Ovary (tissue), 9 donors: ENCODE data around the gene IL15RA. TPM values are rescaled to one million over a fixed set of nuclear protein-coding genes. Genes with fewer than 3 reads are reported as not detected.

Source experiments
- DNase-seq, 5 donors: peaks; one replicate each; pipeline ENCODE4 v3.0.0-alpha.2; 2019 to 2020
- H3K27ac ChIP-seq, 2 donors: fragments of 200-600 bp; one replicate each; pipeline versions ENCODE4 v1.5.1 to v1.8.0; 2019 to 2022
- H3K27me3 ChIP-seq: fragments of 200-600 bp; one replicate; pipeline ENCODE4 v1.8.0; 2022
- H3K36me3 ChIP-seq: fragments of 200-600 bp; sonication (generic); one replicate; pipeline ENCODE4 v1.5.1; 2019
- H3K4me1 ChIP-seq: one replicate; pipeline ENCODE4 v1.8.1; 2013; ENCODE audit warnings: mild to moderate bottlenecking, moderate library complexity; ENCODE audit not compliant: insufficient read depth
- H3K4me3 ChIP-seq: fragments of 200-600 bp; sonication (generic); one replicate; pipeline ENCODE4 v1.5.1; 2017
- H3K9me3 ChIP-seq, 2 donors: fragments of 200-600 bp in 1 of 2; sonication (generic) in 1 of 2; one replicate each; pipeline versions ENCODE4 v1.5.1 to v1.8.1; 2013 to 2019; ENCODE audit warnings: mild to moderate bottlenecking in 1 of 2, moderate library complexity in 1 of 2
- CTCF ChIP-seq, 3 donors: fragments of 450-650 bp in 2 of 3; fragments of 200-600 bp in 1 of 3; IDR thresholded peaks; one replicate each; pipeline versions ENCODE4 v1.5.1 to v1.8.0; 2016 to 2022; ENCODE audit warnings: antibody characterized with exemption in 3 of 3, mild to moderate bottlenecking in 1 of 3
- EP300 ChIP-seq: sonication (generic); formaldehyde crosslinking; IDR thresholded peaks from one replicate; pipeline ENCODE4 v1.6.1; 2017; ENCODE audit warnings: antibody characterized with exemption
- POLR2A ChIP-seq: fragments of 450-650 bp; IDR thresholded peaks from one replicate; pipeline ENCODE4 v1.6.1; 2017; ENCODE audit warnings: antibody characterized with exemption, mild to moderate bottlenecking, moderate library complexity
- WGBS, 3 donors: extraction: QIAGEN DNeasy Blood & Tissue Kit in 1 of 3; methylation state at CpG; one replicate each; pipeline versions ENCODE4 v1.1.5 to v1.1.7; 2013 to 2017; 5-methylcytosine and 5-hydroxymethylcytosine counted together
- intact Hi-C, 4 donors: fragments of 100-400 bp; cut with DNase I; formaldehyde crosslinking; loops; one replicate each; pipeline versions ENCODE4 v1.11.0 to v1.15.1; 2022 to 2023
- polyA plus RNA-seq, 2 donors: library from polyadenylated mRNA; stranded (reverse); fragments of 200-250 nt in 1 of 2; fragments of 350-450 nt in 1 of 2; fragmentation: Illumina TruSeq in 1 of 2; extraction: RNeasy Lipid Tissue Mini Kit (QIAGEN cat#74804) in 1 of 2; gene quantifications; one replicate each; pipeline ENCODE4 v1.2.3, GENCODE V29; 2013 to 2014
- total RNA-seq, 7 donors: library from RNA; depleted of rRNA in 2 of 7; stranded (reverse); fragments of >200 nt in 2 of 7; fragmentation: NEBNext Ultra II Directional in 3 of 7; extraction: Animal tissue kit (Norgen Biotek cat#: 25700) in 3 of 7; gene quantifications; one replicate each; pipeline versions ENCODE4 v1.1.0 to v1.2.4, GENCODE V29; 2016 to 2023
- donor health status: DM: no; HTN: no; CAD: no; lungs with moderate emphysema.
- donor health status: DM: no; HTN: no; CAD: no.
- donor health status: Bipolar disorder and iron deficiency.
- donor health status: DM: yes; HTN: yes; CAD: no.
- donor health status: DM: no; HTN: no; CAD: no.
- donor health status: DM: yes; HTN: yes; CAD: no.

IL15RA gene
- total and polyA plus RNA-seq, 9 donors: 2.7 to 15.2 (median 6.3) TPM

GRCh38 chr10:5941579-5941978, 35.8 kb downstream of the IL15RA start:
- Histone ChIP-seq H3K27me3 (no peaks in the 10 kb centered on the region), H3K36me3 (no peaks in the 10 kb centered on the region), H3K4me3 (no peak overlapping the region), H3K4me1 (peaks cover 16% of the 10 kb centered on the region), H3K27ac (no peak overlapping the region), H3K9me3 (no peaks in the 10 kb centered on the region)
- TF ChIP-seq CTCF (IDR thresholded peaks at IDR 0.05) (no peak), POLR2A (no peak)
- no peak for DNase-seq
- intact Hi-C loops: loop anchor here in 1 of 4 donors (10.0 kb wide), 1 partner anchor 47 kb away; the partner anchor contains the start of gene FBH1
- 79 to 89% (median 85%) methylated on average over 7 of the region's 7 CpGs for WGBS, 3 donors

- H3K27me3 ChIP-seq: no peaks in the 10 kb centered on the region
- no peaks in the 10 kb centered on the region for H3K9me3 ChIP-seq
- H3K4me3 ChIP-seq: no peak overlapping the region
- no peaks in the 10 kb centered on the region for H3K36me3 ChIP-seq
- peaks cover 12% of the 10 kb centered on the region for H3K4me1 ChIP-seq
- no peak overlapping the region for H3K27ac ChIP-seq
- TF ChIP-seq CTCF (IDR thresholded peaks at IDR 0.05) (no peak), POLR2A (no peak)
- 67 to 76% (median 73%) methylated on average over 6 of the region's 6 CpGs for WGBS, 3 donors
- no peak for DNase-seq
- intact Hi-C loops: loop anchor here in 1 of 4 donors (10.0 kb wide), 1 partner anchor 46 kb away; the partner anchor contains the start of gene FBH1
These were observed 36.5 kb downstream of the IL15RA start for GRCh38 chr10:5940807-5941218.

- Histone ChIP-seq H3K4me3 (no peak overlapping the region), H3K27me3 (no peaks in the 10 kb centered on the region), H3K4me1 (peaks cover under 1% of the 10 kb centered on the region), H3K9me3 (no peaks in the 10 kb centered on the region), H3K36me3 (no peaks in the 10 kb centered on the region), H3K27ac (no peak overlapping the region)
- TF ChIP-seq CTCF (IDR thresholded peaks at IDR 0.05) (no peak), EP300 (no peak), POLR2A (no peak)
- no peak for DNase-seq
- intact Hi-C loops: no loop called here
- 84 to 89% (median 88%) methylated on average over 12 of the region's 12 CpGs for WGBS, 3 donors
These were observed 39.1 kb downstream of the IL15RA start for GRCh38 chr10:5938291-5938690.

GRCh38 chr10:5937016-5937415, 40.3 kb downstream of the IL15RA start:
- TF ChIP-seq POLR2A: no peak
- no peak for TF ChIP-seq EP300
- TF ChIP-seq CTCF (IDR thresholded peaks at IDR 0.05): no peak
- Histone ChIP-seq H3K4me1 (no peaks in the 10 kb centered on the region), H3K9me3 (no peaks in the 10 kb centered on the region), H3K36me3 (no peaks in the 10 kb centered on the region), H3K4me3 (no peak overlapping the region), H3K27ac (no peak overlapping the region), H3K27me3 (no peaks in the 10 kb centered on the region)
- 94 to 95% (median 95%) methylated on average over 18 of the region's 18 CpGs for WGBS, 3 donors
- DNase-seq: no peak
- intact Hi-C loops: no loop called here

- WGBS, 3 donors: 91 to 93% (median 91%) methylated on average over 10 of the region's 10 CpGs
- no peaks in the 10 kb centered on the region for H3K36me3 ChIP-seq
- no peaks in the 10 kb centered on the region for H3K27me3 ChIP-seq
- no peaks in the 10 kb centered on the region for H3K9me3 ChIP-seq
- no peak overlapping the region for H3K4me3 ChIP-seq
- H3K4me1 ChIP-seq: peaks cover 1% of the 10 kb centered on the region
- TF ChIP-seq CTCF (IDR thresholded peaks at IDR 0.05): no peak
- TF ChIP-seq POLR2A: no peak
- no peak for TF ChIP-seq EP300
- intact Hi-C loops: no loop called here
- H3K27ac ChIP-seq: no peak overlapping the region
- DNase-seq: no peak
These were observed 41.7 kb downstream of the IL15RA start for GRCh38 chr10:5935628-5936027.
